Type B pancreatic cell (in vitro differentiated cells): ENCODE data around the gene LONRF3. TPM values are rescaled to one million over a fixed set of nuclear protein-coding genes. Genes with fewer than 3 reads are reported as not detected.

ENCODE experiments used
- DNase-seq: peaks from one replicate; pipeline ENCODE4 v3.0.0; 2021; ENCODE audit warnings: mixed read lengths; ENCODE audit not compliant: unreplicated experiment; ENCODE audit errors: extremely low spot score
- H3K27ac Mint-ChIP-seq: 2 replicates; pipeline ENCODE4 v1.8.0; 2021; ENCODE audit warnings: mild to moderate bottlenecking, mixed read lengths
- H3K27me3 Mint-ChIP-seq: 2 replicates; pipeline ENCODE4 v1.8.0; 2021; ENCODE audit warnings: mixed read lengths
- H3K36me3 Mint-ChIP-seq: 2 replicates; pipeline ENCODE4 v1.8.0; 2021; ENCODE audit warnings: mixed read lengths
- H3K4me1 Mint-ChIP-seq: one replicate; pipeline ENCODE4 v1.8.0; 2021; ENCODE audit warnings: mixed read lengths; ENCODE audit not compliant: unreplicated experiment
- H3K4me3 Mint-ChIP-seq: 2 replicates; pipeline ENCODE4 v1.8.0; 2021; ENCODE audit warnings: mild to moderate bottlenecking, mixed read lengths
- H3K9me3 Mint-ChIP-seq: 2 replicates; pipeline ENCODE4 v1.8.0; 2021; ENCODE audit warnings: mixed read lengths
- total RNA-seq: library from RNA; stranded (reverse); gene quantifications from 2 replicates; pipeline ENCODE4 v1.2.1, GENCODE V29; 2021; ENCODE audit warnings: low replicate concordance
- TF ChIP-seq, protein P1 (sequence below): fragments of 200-600 bp; sonication (generic); conservative IDR thresholded peaks from 2 replicates; pipeline ENCODE4 v1.5.0; 2021; ENCODE audit warnings: antibody characterized with exemption, mild to moderate bottlenecking

LONRF3 gene
- total RNA-seq, 1 donor from 2014 or later = 1.5 TPM

DNA sequence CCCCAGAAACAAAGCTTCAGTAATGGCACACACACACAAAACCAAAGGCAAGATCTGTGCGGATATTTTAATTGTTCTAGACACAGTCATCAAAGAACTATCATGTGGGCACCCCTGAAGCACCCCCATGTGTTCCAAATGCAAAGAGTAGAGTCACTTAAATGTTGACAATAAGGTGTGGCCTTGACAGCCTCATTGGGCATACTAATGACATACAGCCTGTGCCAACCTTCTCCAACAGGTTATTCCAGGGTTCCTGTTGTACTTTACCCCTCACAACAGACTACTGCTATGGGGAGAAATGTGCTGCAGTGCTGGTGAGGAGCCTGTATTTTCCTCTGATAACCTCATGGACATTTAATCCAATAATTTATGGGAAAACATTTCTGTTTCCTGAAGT is 68.6 kb downstream of the LONRF3 start:
- Mint-ChIP-seq H3K4me1 (peaks cover 3% of the 10 kb centered on the region), H3K4me3 (no peak overlapping the region), H3K27ac (no peak overlapping the region), H3K36me3 (no peaks in the 10 kb centered on the region), H3K9me3 (no peaks in the 10 kb centered on the region), H3K27me3 (no peaks in the 10 kb centered on the region)
- TF ChIP-seq, protein P1, sequence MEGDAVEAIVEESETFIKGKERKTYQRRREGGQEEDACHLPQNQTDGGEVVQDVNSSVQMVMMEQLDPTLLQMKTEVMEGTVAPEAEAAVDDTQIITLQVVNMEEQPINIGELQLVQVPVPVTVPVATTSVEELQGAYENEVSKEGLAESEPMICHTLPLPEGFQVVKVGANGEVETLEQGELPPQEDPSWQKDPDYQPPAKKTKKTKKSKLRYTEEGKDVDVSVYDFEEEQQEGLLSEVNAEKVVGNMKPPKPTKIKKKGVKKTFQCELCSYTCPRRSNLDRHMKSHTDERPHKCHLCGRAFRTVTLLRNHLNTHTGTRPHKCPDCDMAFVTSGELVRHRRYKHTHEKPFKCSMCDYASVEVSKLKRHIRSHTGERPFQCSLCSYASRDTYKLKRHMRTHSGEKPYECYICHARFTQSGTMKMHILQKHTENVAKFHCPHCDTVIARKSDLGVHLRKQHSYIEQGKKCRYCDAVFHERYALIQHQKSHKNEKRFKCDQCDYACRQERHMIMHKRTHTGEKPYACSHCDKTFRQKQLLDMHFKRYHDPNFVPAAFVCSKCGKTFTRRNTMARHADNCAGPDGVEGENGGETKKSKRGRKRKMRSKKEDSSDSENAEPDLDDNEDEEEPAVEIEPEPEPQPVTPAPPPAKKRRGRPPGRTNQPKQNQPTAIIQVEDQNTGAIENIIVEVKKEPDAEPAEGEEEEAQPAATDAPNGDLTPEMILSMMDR = no peak
- DNase-seq = no peak

DNA sequence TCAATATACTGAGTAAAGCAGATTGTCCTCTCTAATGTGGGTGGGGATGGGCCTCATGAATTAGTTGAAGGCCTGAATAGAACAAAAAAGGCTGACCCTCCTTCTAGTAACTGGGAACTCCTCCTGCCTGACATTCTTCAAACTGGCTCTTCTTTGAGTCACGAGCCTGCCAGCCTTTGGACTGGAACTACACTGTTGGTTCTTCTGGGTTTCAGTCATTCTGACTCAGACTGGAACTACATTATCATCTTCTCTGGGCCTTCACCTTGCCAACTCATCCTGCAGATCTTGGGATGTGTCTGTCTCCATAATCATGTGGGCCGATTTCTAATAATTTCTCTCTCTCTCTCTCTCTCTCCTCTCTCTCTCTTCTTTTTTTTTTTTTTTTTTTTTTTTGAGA is 71.5 kb downstream of the LONRF3 start:
- no peak overlapping the region for H3K4me3 Mint-ChIP-seq
- H3K27ac Mint-ChIP-seq = no peak overlapping the region
- TF ChIP-seq, protein P1 = no peak
- H3K27me3 Mint-ChIP-seq = no peaks in the 10 kb centered on the region
- no peaks in the 10 kb centered on the region for H3K36me3 Mint-ChIP-seq
- H3K4me1 Mint-ChIP-seq = peaks cover 3% of the 10 kb centered on the region
- no peaks in the 10 kb centered on the region for H3K9me3 Mint-ChIP-seq
- DNase-seq = no peak

DNA sequence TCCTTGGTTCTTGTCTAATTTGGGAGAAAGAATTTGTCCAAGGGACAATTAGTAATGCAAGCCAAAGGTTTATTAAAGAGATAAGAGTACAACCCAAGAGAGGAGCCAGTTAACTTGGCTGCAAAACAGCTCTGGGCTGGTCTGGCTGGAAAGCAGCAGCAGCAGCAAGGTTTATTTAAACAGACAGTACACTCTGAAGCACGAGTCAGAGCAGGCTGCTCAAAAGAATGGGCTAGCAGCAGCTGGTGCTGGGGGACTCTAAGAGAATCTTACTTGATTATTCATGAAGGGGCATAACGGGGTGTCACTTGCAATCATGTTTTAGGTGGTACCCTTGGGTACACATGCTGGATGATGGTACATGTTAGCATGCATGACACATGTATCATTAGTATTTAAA is 81.3 kb downstream of the LONRF3 start:
- TF ChIP-seq, protein P1 = no peak
- H3K27ac Mint-ChIP-seq = no peak overlapping the region
- DNase-seq = no peak
- no peaks in the 10 kb centered on the region for H3K9me3 Mint-ChIP-seq
- no peaks in the 10 kb centered on the region for H3K4me1 Mint-ChIP-seq
- H3K36me3 Mint-ChIP-seq = no peaks in the 10 kb centered on the region
- H3K27me3 Mint-ChIP-seq = no peaks in the 10 kb centered on the region
- H3K4me3 Mint-ChIP-seq = no peak overlapping the region

DNA sequence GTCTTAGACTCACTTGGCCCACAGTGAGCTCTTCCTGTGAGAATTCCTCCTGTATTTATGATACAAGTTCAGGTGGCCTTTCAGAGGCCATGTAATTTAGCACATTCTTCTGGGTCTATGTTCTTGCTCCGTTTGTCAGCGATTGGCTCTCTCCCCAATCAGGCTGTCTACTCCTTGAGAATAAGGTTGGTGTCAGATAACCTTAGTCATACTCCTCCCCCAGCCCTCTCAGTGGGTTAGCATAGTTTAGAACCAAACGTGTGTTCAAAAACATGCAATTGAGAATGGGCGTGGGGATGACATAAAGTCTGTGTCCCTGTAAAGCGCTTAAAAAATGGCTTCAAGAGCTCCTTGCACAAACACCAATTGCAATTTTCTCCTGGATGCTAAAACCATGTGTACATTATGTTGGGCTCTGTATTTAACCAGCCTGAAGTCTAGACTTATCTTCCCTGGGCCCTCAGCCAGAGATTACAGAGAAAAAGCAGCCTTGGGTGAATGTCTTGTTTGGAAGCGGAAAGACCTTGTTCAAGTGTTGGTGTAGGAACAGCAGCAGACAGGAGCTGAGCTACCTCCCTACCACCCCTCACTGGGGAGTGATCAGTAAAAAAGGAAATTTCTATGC is 88.4 kb downstream of the LONRF3 start:
- TF ChIP-seq, protein P1 = no peak
- Mint-ChIP-seq H3K4me3 (no peak overlapping the region), H3K27ac (no peak overlapping the region), H3K4me1 (peaks cover 5% of the 10 kb centered on the region), H3K27me3 (no peaks in the 10 kb centered on the region), H3K9me3 (no peaks in the 10 kb centered on the region), H3K36me3 (no peaks in the 10 kb centered on the region)
- DNase-seq = no peak

DNA sequence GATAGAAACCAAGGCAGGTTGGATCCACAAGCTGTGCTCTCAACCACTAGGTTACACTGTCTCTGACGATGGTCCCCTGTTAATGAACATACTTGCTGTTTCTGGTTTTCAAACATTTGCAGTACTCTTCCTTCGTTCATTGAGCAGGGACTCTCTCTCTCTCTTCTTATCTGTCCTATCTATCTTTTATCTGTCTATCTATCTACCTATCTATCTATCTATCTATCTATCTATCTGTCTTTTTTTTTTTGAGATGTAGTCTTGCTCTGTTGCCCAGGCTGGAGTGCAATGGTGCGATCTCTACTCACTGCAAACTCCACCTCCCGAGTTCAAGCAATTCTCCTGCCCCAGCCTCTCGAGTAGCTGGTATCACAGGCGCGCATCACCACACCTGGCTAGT is 89.0 kb downstream of the LONRF3 start:
- TF ChIP-seq, protein P1 = no peak
- no peaks in the 10 kb centered on the region for H3K9me3 Mint-ChIP-seq
- no peak overlapping the region for H3K4me3 Mint-ChIP-seq
- H3K36me3 Mint-ChIP-seq = no peaks in the 10 kb centered on the region
- H3K4me1 Mint-ChIP-seq = peaks cover 5% of the 10 kb centered on the region
- DNase-seq = no peak
- H3K27ac Mint-ChIP-seq = no peak overlapping the region
- H3K27me3 Mint-ChIP-seq = no peaks in the 10 kb centered on the region
